Liver (tissue), 9 donors: Measurements from ENCODE around the gene C1QL4. TPM values are rescaled to one million over a fixed set of nuclear protein-coding genes. Genes with fewer than 3 reads are reported as not detected.

Experiments used
- DNase-seq: peaks from one replicate; pipeline ENCODE4 v3.0.0-alpha.2; 2017; ENCODE audit warnings: low spot score
- H3K27ac ChIP-seq, 2 donors: one replicate each; pipeline ENCODE4 v1.7.0; 2013; ENCODE audit warnings: inconsistent platforms in 2 of 2, low read length in 2 of 2, control low read depth in 1 of 2, low read depth in 1 of 2, mild to moderate bottlenecking in 1 of 2
- H3K27me3 ChIP-seq, 4 donors: one replicate each; pipeline versions ENCODE4 v1.6.1 to v1.7.0; 2013; ENCODE audit warnings: low read length in 3 of 4, inconsistent platforms in 1 of 4, mild to moderate bottlenecking in 1 of 4, moderate library complexity in 1 of 4; ENCODE audit not compliant: control insufficient read depth in 4 of 4, insufficient read depth in 4 of 4
- H3K36me3 ChIP-seq, 4 donors: one replicate each; pipeline versions ENCODE4 v1.6.1 to v1.7.0; 2013; ENCODE audit warnings: low read length in 3 of 4, mild to moderate bottlenecking in 3 of 4, low read depth in 1 of 4, moderate library complexity in 1 of 4; ENCODE audit not compliant: control insufficient read depth in 4 of 4, insufficient read depth in 3 of 4
- H3K4me1 ChIP-seq, 4 donors: one replicate each; pipeline versions ENCODE4 v1.6.1 to v1.7.0; 2013; ENCODE audit warnings: low read length in 3 of 4, mild to moderate bottlenecking in 3 of 4, moderate library complexity in 1 of 4; ENCODE audit not compliant: control insufficient read depth in 4 of 4, insufficient read depth in 4 of 4
- H3K4me3 ChIP-seq, 3 donors: one replicate each; pipeline versions ENCODE4 v1.6.1 to v1.7.0; 2013; ENCODE audit warnings: low read length in 3 of 3, control low read depth in 1 of 3, low read depth in 1 of 3, mild to moderate bottlenecking in 1 of 3
- H3K9ac ChIP-seq, 2 donors: one replicate each; pipeline ENCODE4 v1.7.0; 2013; ENCODE audit warnings: low read length in 2 of 2, mild to moderate bottlenecking in 2 of 2, moderate library complexity in 2 of 2, control low read depth in 1 of 2, low read depth in 1 of 2
- H3K9me3 ChIP-seq, 4 donors: one replicate each; pipeline versions ENCODE4 v1.6.1 to v1.7.0; 2013; ENCODE audit warnings: low read length in 3 of 4; ENCODE audit not compliant: control insufficient read depth in 4 of 4
- ATF3 ChIP-seq: IDR thresholded peaks from 2 replicates; pipeline ENCODE4 v1.6.1; 2016; ENCODE audit warnings: antibody characterized with exemption
- CTCF ChIP-seq: fragments of 150-350 bp; IDR thresholded peaks from 2 replicates; pipeline ENCODE4 v1.5.1; 2017; ENCODE audit warnings: improper control_type of control experiment, low read depth, low read length; ENCODE audit not compliant: missing input control
- EGR1 ChIP-seq, 2 donors: IDR thresholded peaks; 2 replicates each; pipeline ENCODE4 v1.6.1; 2016 to 2018; ENCODE audit warnings: antibody characterized with exemption in 2 of 2, low read depth in 2 of 2
- FOXA1 ChIP-seq: IDR thresholded peaks from 2 replicates; pipeline ENCODE4 v1.6.1; 2016; ENCODE audit warnings: antibody characterized with exemption
- FOXA2 ChIP-seq: IDR thresholded peaks from 2 replicates; pipeline ENCODE4 v1.6.1; 2016; ENCODE audit warnings: antibody characterized with exemption
- GABPA ChIP-seq, 2 donors: IDR thresholded peaks in 1 of 2; conservative IDR thresholded peaks in 1 of 2; 2 replicates each; pipeline ENCODE4 v1.6.1; 2016; ENCODE audit warnings: antibody characterized with exemption in 2 of 2, mild to moderate bottlenecking in 1 of 2, moderate library complexity in 1 of 2
- HNF4A ChIP-seq, 2 donors: conservative IDR thresholded peaks; 2 replicates each; pipeline ENCODE4 v1.6.1; 2016; ENCODE audit warnings: antibody characterized with exemption in 2 of 2, mild to moderate bottlenecking in 2 of 2
- HNF4G ChIP-seq: IDR thresholded peaks from 2 replicates; pipeline ENCODE4 v1.6.1; 2016; ENCODE audit warnings: antibody characterized with exemption
- JUND ChIP-seq, 2 donors: IDR thresholded peaks; 2 replicates each; pipeline ENCODE4 v1.6.1; 2016; ENCODE audit warnings: antibody characterized with exemption in 2 of 2
- MAX ChIP-seq: IDR thresholded peaks from 2 replicates; pipeline ENCODE4 v1.6.1; 2016; ENCODE audit warnings: antibody characterized with exemption
- NR2F2 ChIP-seq: IDR thresholded peaks from 2 replicates; pipeline ENCODE4 v1.6.1; 2016; ENCODE audit warnings: antibody characterized with exemption
- RAD21 ChIP-seq, 2 donors: IDR thresholded peaks; 2 replicates each; pipeline ENCODE4 v1.6.1; 2016; ENCODE audit warnings: antibody characterized with exemption in 2 of 2, mild to moderate bottlenecking in 2 of 2
- REST ChIP-seq: IDR thresholded peaks from 2 replicates; pipeline ENCODE4 v1.6.1; 2016; ENCODE audit warnings: antibody characterized with exemption, mild to moderate bottlenecking
- RXRA ChIP-seq, 2 donors: IDR thresholded peaks; 2 replicates each; pipeline ENCODE4 v1.6.1; 2017 to 2018; ENCODE audit warnings: antibody characterized with exemption in 2 of 2, mild to moderate bottlenecking in 1 of 2
- SP1 ChIP-seq: IDR thresholded peaks from 2 replicates; pipeline ENCODE4 v1.6.1; 2018; ENCODE audit warnings: antibody characterized with exemption, mild to moderate bottlenecking
- TAF1 ChIP-seq: conservative IDR thresholded peaks from 2 replicates; pipeline ENCODE4 v1.6.1; 2016; ENCODE audit warnings: antibody characterized with exemption, mild to moderate bottlenecking
- YY1 ChIP-seq: IDR thresholded peaks from 2 replicates; pipeline ENCODE4 v1.6.1; 2016; ENCODE audit warnings: antibody characterized with exemption, mild to moderate bottlenecking
- ZBTB33 ChIP-seq: IDR thresholded peaks from 2 replicates; pipeline ENCODE4 v1.6.1; 2016; ENCODE audit warnings: antibody characterized with exemption
- whole genome bisulfite sequencing: extraction: QIAGEN DNeasy Blood & Tissue Kit; methylation state at CpG from one replicate; pipeline ENCODE4 v1.1.7; 2013; 5-methylcytosine and 5-hydroxymethylcytosine counted together
- polyA plus RNA-seq, 2 donors: library from polyadenylated mRNA; stranded (reverse) in 1 of 2; unstranded in 1 of 2; fragments of 200-250 nt in 1 of 2; fragments of >200 nt in 1 of 2; fragmentation: Nextera tagmentation in 1 of 2; extraction: Ambion mirVana in 1 of 2; gene quantifications; one replicate each; pipeline versions ENCODE4 v1.2.1 to v1.2.3, GENCODE V29; 2013 to 2015
- total RNA-seq, 2 donors: library from RNA; depleted of rRNA; stranded (reverse); fragments of >200 nt; gene quantifications; one replicate each; pipeline ENCODE4 v1.2.3, GENCODE V29; 2014
- donor health status: healthy.
- donor health status: healthy.
- donor health status: healthy.
- donor health status: healthy.
- donor health status: healthy.

The C1QL4 gene
- total and polyA plus RNA-seq, 4 donors: not detected

GRCh38 chr12:49332891-49333371 is 4.1 kb downstream of the C1QL4 start:
- Histone ChIP-seq H3K27me3 (peaks cover 0 to 13% (median 4%) of the 10 kb centered on the region in 4 donors), H3K27ac (no peak overlapping the region), H3K4me3 (no peak overlapping the region), H3K4me1 (peaks cover 0 to 14% (median 9%) of the 10 kb centered on the region in 4 donors), H3K9me3 (no peaks in the 10 kb centered on the region), H3K36me3 (no peaks in the 10 kb centered on the region), H3K9ac (no peak overlapping the region)
- WGBS: 31% methylated on average over 40 of the region's 40 CpGs
- no peak for DNase-seq
- TF ChIP-seq RXRA (IDR thresholded peaks at IDR 0.05) (no peak), EGR1 (IDR thresholded peaks at IDR 0.05; ENCODE audit: low read depth in 2 of 2) (no peak), TAF1 (no peak), NR2F2 (no peak), RAD21 (IDR thresholded peaks at IDR 0.05) (no peak), JUND (IDR thresholded peaks at IDR 0.05) (no peak), GABPA (IDR thresholded peaks at IDR 0.05 in 1 of 2, conservative IDR thresholded peaks at IDR 0.05 in 1 of 2) (no peak), MAX (no peak), ATF3 (no peak), SP1 (no peak), REST (no peak), FOXA1 (no peak), HNF4A (conservative IDR thresholded peaks at IDR 0.05) (no peak), YY1 (no peak), HNF4G (no peak), CTCF (no peak), FOXA2 (no peak), ZBTB33 (no peak)
